Subcutaneous abdominal adipose tissue (tissue), 5 donors: Measurements from ENCODE around the gene ATG5.

Experiments
- H3K27ac ChIP-seq: one replicate; pipeline ENCODE4 v1.7.0; 2013; ENCODE audit warnings: low read depth, mild to moderate bottlenecking, inconsistent platforms, low read length, moderate library complexity
- H3K27me3 ChIP-seq, 5 donors: one replicate each; pipeline ENCODE4 v1.7.0; 2013; ENCODE audit warnings: low read length in 5 of 5, inconsistent platforms in 1 of 5; ENCODE audit not compliant: control insufficient read depth in 5 of 5, insufficient read depth in 4 of 5
- H3K36me3 ChIP-seq, 5 donors: one replicate each; pipeline ENCODE4 v1.7.0; 2013; ENCODE audit warnings: low read length in 5 of 5; ENCODE audit not compliant: control insufficient read depth in 5 of 5, insufficient read depth in 5 of 5
- H3K4me1 ChIP-seq, 5 donors: one replicate each; pipeline ENCODE4 v1.7.0; 2013; ENCODE audit warnings: low read length in 5 of 5, mild to moderate bottlenecking in 3 of 5, moderate library complexity in 1 of 5; ENCODE audit not compliant: control insufficient read depth in 5 of 5, insufficient read depth in 5 of 5
- H3K4me3 ChIP-seq, 5 donors: one replicate each; pipeline ENCODE4 v1.7.0; 2013; ENCODE audit warnings: low read length in 5 of 5, low read depth in 1 of 5
- H3K9ac ChIP-seq, 5 donors: one replicate each; pipeline ENCODE4 v1.7.0; 2013; ENCODE audit warnings: low read length in 5 of 5, mild to moderate bottlenecking in 4 of 5, moderate library complexity in 3 of 5
- H3K9me3 ChIP-seq, 5 donors: one replicate each; pipeline ENCODE4 v1.7.0; 2013; ENCODE audit warnings: low read length in 5 of 5; ENCODE audit not compliant: control insufficient read depth in 5 of 5
- donor health status: healthy.
- donor health status: healthy.
- donor health status: healthy.
- donor health status: healthy.
- donor health status: healthy.

The ATG5 gene

GRCh38 chr6:106178900-106179299 is 146.7 kb downstream of the ATG5 start:
- Histone ChIP-seq H3K4me3 (no peak overlapping the region), H3K36me3 (no peaks in the 10 kb centered on the region), H3K4me1 (no peaks in the 10 kb centered on the region), H3K9ac (no peak overlapping the region), H3K27me3 (no peaks in the 10 kb centered on the region), H3K27ac (no peak overlapping the region), H3K9me3 (no peaks in the 10 kb centered on the region)

DNA sequence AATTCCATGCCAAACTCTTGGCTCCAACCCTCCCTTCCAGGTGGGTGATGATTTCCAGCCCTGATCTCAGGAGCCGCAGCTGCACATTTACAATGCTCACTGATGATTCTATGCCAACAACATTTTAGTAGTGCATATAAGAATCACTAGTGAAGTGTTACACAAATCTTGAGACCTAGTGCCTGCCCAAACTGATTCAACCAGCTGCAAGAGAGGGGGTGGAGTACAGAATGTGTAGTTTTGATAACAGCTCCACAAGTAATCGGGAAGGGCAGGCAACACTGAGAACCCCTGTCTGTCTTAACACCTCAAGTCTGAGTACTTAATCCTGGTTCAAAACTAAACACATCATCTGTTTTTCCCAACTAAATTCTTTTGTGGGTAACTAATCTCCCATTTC is 147.8 kb downstream of the ATG5 start:
- H3K4me1 ChIP-seq: no peaks in the 10 kb centered on the region
- H3K9me3 ChIP-seq: no peaks in the 10 kb centered on the region
- H3K27ac ChIP-seq: no peak overlapping the region
- H3K36me3 ChIP-seq: no peaks in the 10 kb centered on the region
- H3K9ac ChIP-seq: no peak overlapping the region
- H3K4me3 ChIP-seq: no peak overlapping the region
- no peaks in the 10 kb centered on the region for H3K27me3 ChIP-seq

GRCh38 chr6:106173124-106173879 is 152.3 kb downstream of the ATG5 start:
- Histone ChIP-seq H3K27me3 (no peaks in the 10 kb centered on the region), H3K9ac (no peak overlapping the region), H3K4me3 (no peak overlapping the region), H3K4me1 (no peaks in the 10 kb centered on the region), H3K36me3 (no peaks in the 10 kb centered on the region), H3K9me3 (no peaks in the 10 kb centered on the region), H3K27ac (no peak overlapping the region)

DNA sequence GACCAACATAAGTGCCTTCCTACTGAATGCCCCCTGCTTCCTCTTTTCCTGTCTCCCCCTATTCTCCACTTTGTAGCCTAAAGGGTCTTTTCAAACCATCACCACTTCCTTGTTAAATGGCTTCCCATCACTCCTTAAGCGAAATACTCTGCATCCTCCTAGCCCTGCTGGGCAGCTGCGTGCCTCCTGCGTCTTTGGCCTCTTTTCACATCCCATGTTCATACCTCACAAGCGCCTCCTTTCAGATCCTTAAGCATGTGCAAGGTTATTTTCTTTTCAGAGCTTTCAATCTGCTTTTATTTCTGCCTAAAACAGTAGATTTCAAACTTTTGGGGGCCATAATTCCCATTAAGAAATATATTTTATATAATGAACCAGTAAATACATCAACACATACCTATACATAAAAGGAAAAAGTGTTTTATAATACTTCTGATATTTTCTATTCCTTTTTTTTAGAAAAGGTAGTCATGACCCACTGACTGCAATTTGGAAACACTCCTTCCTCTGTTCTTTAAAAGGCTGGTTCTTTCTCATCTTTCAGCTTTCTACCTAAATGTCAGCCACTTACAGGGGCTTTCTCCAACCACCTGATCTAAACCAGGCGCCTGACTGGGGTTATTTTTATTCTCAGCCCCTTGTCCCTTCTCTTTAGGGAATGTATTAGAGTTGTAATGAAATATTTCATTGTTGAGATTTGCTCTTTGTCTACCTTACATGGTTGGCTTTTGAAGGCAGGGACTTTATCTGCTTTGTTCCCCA is 155.3 kb downstream of the ATG5 start:
- no peaks in the 10 kb centered on the region for H3K9me3 ChIP-seq
- no peaks in the 10 kb centered on the region for H3K4me1 ChIP-seq
- no peak overlapping the region for H3K9ac ChIP-seq
- H3K36me3 ChIP-seq: no peaks in the 10 kb centered on the region
- H3K27me3 ChIP-seq: no peaks in the 10 kb centered on the region
- H3K4me3 ChIP-seq: no peak overlapping the region
- no peak overlapping the region for H3K27ac ChIP-seq

GRCh38 chr6:106169517-106169916 is 156.0 kb downstream of the ATG5 start:
- no peaks in the 10 kb centered on the region for H3K36me3 ChIP-seq
- no peak overlapping the region for H3K4me3 ChIP-seq
- no peak overlapping the region for H3K27ac ChIP-seq
- peaks cover 1 to 4% (median 2%) of the 10 kb centered on the region in 5 donors for H3K4me1 ChIP-seq
- H3K27me3 ChIP-seq: no peaks in the 10 kb centered on the region
- H3K9me3 ChIP-seq: no peaks in the 10 kb centered on the region
- H3K9ac ChIP-seq: no peak overlapping the region

DNA sequence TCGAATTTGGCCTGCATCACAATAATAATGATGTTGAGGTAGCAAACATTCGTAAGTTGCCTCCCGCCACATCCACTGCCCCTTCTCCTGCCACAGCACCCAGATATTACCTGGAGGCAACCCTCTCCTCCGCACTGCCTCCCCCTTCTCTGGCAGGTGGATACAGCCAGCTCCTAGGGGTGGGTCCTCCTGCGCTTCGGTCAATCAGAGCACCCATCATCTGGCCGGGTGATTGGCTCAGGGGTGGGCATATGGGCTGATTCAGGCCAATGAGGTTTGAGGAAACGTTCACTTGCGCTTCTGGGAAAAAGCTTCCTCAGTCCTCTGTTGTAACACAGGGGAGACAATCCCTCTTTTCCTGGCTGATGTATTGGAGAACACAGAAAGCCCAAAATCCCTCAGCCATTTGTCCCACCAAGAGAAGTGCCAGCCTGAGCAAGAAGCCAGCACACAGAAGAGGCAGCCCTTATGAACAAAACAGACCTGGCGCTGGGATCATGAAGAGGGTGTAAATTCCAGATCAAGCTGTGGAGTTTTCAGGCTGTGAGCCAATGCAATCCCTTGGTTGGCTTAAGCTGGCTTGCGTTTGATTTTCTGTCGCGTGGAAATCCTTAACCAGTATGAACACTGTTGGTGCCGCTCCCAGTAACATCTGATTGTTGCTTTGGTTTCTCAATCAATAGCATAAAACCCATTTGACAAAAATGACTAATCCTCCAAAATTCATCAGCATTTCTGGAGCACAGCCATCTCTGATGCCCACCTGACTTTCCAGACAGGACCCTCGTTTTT is 157.3 kb downstream of the ATG5 start:
- Histone ChIP-seq H3K27ac (no peak overlapping the region), H3K4me1 (peaks cover 9 to 16% (median 14%) of the 10 kb centered on the region in 5 donors), H3K9me3 (no peaks in the 10 kb centered on the region), H3K9ac (no peak overlapping the region), H3K4me3 (no peak overlapping the region), H3K36me3 (no peaks in the 10 kb centered on the region), H3K27me3 (no peaks in the 10 kb centered on the region)

DNA sequence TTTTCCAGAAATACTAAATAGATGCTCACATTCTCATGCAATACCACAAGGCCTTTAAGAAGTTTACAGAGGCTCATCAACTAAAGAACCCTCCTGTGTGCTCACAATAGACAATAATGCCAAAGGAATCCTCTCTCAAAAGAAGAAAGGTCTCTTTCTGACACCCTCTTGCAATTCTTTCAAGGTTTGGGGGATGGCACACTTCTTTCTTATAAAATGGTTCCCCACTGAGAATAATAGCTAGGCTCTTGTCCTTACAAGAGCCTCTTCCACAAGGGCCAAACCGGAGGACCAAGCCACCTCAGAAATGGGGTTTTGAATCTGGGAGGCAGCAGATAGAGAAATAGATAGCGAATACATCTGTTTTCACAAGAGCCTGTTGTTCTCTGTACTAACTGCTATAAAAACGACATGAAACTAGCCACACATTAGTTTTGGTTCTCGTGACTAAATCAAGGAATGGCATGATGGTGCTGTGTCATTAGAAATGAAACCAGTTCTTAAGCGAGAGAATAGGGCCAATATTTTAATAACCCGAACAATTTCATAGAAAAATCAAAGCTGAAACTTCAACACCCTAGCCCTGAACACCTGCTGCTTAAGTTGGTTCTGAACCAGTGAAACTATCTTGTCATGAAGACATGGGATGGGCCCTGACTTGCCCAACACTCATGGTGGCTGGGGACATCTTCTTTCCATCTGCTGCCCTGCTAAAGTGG is 158.3 kb downstream of the ATG5 start:
- peaks cover 10 to 22% (median 18%) of the 10 kb centered on the region in 5 donors for H3K4me1 ChIP-seq
- no peaks in the 10 kb centered on the region for H3K27me3 ChIP-seq
- no peaks in the 10 kb centered on the region for H3K36me3 ChIP-seq
- H3K4me3 ChIP-seq: no peak overlapping the region
- no peak overlapping the region for H3K9ac ChIP-seq
- no peaks in the 10 kb centered on the region for H3K9me3 ChIP-seq
- H3K27ac ChIP-seq: no peak overlapping the region

- peaks cover 10 to 22% (median 18%) of the 10 kb centered on the region in 5 donors for H3K4me1 ChIP-seq
- no peaks in the 10 kb centered on the region for H3K9me3 ChIP-seq
- H3K27me3 ChIP-seq: no peaks in the 10 kb centered on the region
- no peak overlapping the region for H3K27ac ChIP-seq
- H3K4me3 ChIP-seq: no peak overlapping the region
- H3K9ac ChIP-seq: no peak overlapping the region
- H3K36me3 ChIP-seq: no peaks in the 10 kb centered on the region
Measured at GRCh38 chr6:106165885-106166485, 159.6 kb downstream of the ATG5 start.
